Stimulated activated CD8-positive, alpha-beta memory T cell treated with anti-CD3 and anti-CD28 coated beads, Interleukin-7, amount 100 ng/mL, for 1 hour (primary cell): ENCODE measurements around the gene NRIP3.

Experiments
- DNase-seq, 2 donors: peaks; one replicate each; pipeline ENCODE4 v3.0.0-alpha.2; 2020; ENCODE audit warnings: low read depth in 2 of 2

Gene NRIP3

DNA sequence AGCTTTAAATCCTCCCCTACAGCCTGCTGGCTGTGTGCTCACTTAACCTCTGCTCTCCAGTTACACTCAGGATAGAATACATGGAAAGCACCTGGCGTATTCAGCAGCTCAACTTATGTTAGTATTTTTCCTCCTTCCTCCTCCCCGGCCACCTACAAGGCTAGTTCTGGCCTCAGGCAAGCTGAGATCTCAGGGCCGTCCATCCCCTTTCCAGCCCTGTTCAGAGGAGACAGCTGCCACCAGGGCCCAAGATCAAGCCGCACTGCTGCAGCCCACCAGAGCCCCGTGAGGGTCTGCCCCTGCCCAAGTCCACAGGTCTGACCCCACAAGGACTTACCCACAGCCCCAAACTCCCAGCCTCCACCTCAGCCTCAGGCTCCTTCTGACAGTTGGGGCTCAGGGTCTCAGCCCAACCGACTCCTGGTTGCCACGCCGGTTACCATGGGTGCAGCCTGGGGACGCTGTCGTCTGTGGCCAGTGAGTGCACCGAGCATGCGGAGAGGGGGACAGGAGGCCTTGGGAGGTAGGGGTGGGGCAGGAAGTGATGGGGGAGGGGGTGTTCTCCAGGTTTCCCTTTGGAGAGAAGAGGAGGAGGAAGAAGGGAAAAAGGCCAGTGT lies 71.1 kb downstream of the NRIP3 start, which contains the start of gene C11orf16:
C11orf16 (minus strand) TSS at position 384 of the 617 bp plus-strand sequence. CDS start 639 bp downstream, outside the sequence.
- no peak for DNase-seq
